Femur (tissue), 1 donor: ENCODE data around the gene PREPL.
"Not testable (repeated sequence)": the region's sequence is repeated elsewhere in the genome, so short reads cannot be mapped to it uniquely, and the experiment has no call there.

Experiments used
- DNase-seq: peaks from one replicate; pipeline ENCODE4 v3.0.0-alpha.2; 2017

PREPL gene

GRCh38 chr2:44347526-44347925, 13.8 kb downstream of the PREPL start:
- DNase-seq: no peak

- DNase-seq: no peak
These were observed 18.4 kb downstream of the PREPL start for GRCh38 chr2:44342854-44343253.

DNA sequence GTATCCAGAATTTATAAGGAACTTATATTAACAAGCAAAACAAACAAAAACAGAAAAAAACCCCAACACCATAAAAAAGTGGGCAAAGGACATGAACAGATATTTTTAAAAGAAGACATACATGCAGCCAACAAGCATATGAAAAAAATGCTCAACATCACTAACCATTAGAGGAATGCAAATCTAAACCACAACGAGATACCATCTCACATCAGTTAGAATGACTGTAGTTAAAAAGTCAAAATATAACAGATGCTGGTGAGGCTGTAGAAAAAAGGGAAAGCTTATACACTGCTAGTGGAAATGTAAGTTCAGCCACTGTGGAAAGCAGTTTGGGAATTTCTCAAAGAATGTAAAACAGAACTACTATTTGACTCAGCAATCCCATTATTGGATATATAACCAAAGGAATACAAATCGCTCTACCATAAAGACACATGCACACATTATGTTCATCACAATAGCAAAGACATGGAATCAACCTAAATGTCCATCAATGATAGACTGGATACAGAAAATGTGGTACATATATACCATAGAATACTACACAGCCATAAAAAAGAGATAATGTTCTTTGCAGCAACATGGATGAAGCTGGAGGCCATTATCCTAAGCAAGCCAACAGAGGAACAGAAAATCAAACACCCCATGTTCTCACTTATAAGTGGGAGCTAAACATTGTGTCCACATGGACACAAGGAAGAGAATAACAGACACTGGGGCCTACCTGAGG, 25.3 kb downstream of the PREPL start:
- no peak for DNase-seq

GRCh38 chr2:44333994-44334393, 27.3 kb downstream of the PREPL start:
- DNase-seq: no peak

DNA sequence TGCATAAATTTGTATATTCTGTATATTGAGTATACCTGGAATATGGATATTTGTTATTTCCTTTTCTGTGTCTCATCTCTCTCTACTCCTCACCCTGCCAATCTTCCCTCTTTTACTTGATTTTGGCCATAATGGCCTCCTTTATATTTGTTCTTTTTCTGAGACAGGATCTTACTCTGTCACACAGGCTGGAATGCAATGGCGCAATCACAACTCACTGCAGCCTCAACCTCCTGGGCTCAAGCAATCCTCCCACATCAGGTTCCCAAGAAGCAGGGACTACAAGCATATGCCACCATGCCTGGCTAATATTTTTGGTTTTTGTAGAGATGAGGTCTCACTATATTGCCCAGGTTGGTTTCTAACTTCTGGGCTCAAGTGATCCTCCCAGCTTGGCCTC, 30.5 kb downstream of the PREPL start:
- no peak for DNase-seq

DNA sequence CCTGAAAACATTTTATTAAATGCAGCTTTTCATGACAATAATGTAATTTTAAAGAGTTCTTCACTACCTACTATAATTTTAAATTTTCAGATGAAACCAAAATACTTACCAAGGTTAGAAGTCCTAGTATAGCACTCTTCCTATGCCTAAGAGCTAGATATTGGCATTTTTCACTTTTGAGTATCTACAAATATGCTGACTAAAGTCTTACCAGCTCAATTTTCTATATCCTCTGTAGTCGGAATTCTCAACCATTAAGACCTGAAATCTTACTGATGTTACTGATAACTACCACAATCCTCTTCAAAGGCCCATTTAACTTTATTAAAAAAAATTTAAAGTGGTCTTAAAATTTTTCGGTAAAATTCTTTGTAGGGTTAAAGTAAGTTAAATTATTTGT, 32.0 kb downstream of the PREPL start:
- no peak for DNase-seq

GRCh38 chr2:44328750-44329149, 32.5 kb downstream of the PREPL start:
- DNase-seq: no peak

- no peak for DNase-seq
These were observed 34.6 kb downstream of the PREPL start for GRCh38 chr2:44326548-44327264.

GRCh38 chr2:44325897-44326296, 35.4 kb downstream of the PREPL start:
- DNase-seq: no peak

GRCh38 chr2:44324971-44325426, 36.3 kb downstream of the PREPL start:
- no peak for DNase-seq

DNA sequence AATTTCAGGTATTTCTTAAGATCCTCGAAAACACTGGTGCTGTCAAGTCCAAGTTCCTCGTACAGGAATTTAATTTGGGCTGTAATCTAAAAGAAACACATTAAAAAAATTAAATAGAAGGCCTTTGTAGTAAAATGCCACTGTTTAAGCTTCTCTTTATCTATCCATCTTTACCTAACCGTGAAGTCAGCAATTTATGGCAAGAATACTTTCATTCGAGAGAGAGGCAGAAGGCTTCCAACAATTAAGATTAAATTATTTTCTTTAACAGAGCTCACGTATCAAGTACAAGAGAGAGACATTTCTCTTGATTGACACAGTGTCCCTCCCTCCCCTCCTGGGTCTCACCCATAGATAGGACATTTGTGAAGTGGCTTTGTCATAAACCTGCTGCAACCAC, 39.9 kb downstream of the PREPL start:
- no peak for DNase-seq

DNA sequence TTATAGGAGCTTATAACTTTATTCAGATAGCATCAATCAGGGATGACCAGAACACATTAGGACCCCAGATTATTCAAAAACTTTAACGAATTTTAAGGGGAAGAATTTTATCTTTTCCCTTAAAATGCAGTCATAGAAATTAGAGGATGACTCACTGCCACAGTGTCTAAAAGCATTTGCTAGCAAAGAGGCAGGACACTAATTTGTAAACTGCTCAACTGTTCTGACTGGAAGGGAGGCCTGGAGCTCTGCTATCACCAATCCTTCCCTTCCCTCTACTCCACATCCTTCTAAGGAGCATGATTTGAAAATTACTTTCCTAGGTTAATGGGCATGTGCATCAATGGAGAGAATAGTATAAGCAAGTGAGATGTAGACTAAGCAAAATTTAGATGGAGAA, 40.5 kb downstream of the PREPL start:
- no peak for DNase-seq

GRCh38 chr2:44315945-44316344, 45.3 kb downstream of the PREPL start:
- no peak for DNase-seq

- no peak for DNase-seq
These were observed 46.9 kb downstream of the PREPL start for GRCh38 chr2:44314362-44314761.

DNA sequence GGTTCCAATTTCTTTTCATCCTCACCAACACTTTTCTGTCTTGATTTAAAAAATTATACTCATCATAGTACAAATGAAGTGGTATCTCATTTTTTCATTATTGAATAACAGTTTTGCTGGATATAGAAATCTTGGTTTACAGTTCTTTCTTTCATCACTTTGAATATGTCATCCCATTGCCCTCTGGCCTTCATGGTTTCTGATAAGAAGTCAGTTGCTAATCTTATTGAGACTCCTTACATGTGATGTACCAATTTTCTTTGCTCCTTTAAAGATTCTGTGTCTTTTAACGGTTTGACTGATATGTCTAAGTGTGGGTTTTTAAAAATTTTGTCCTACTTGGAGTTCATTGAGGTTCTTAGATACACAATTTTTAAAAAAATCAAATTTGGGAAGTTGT, 51.0 kb downstream of the PREPL start:
- DNase-seq: no peak

DNA sequence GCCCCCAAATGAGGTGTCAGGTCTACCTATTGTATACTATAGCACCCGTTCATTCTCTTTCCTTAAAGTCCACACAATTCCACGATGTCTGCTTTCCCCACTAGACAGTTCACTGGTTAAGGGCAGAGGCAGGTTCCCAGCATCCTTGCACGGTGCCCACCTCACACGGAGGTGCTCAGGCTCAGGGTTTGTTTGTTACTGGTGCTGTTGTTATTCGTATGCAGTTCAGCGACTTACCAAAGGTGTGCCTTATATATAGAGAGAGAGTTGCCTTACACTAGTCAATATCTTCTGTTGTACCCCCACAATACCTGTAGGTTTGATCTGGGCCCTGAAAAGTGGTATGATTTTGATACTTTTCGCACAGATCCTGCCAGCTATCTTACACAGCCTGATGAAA, 55.4 kb downstream of the PREPL start:
- DNase-seq: no peak

GRCh38 chr2:44304258-44304657, 57.0 kb downstream of the PREPL start:
- no peak for DNase-seq

- DNase-seq: not testable (repeated sequence)
These were observed 57.5 kb downstream of the PREPL start for GRCh38 chr2:44303766-44304165.

DNA sequence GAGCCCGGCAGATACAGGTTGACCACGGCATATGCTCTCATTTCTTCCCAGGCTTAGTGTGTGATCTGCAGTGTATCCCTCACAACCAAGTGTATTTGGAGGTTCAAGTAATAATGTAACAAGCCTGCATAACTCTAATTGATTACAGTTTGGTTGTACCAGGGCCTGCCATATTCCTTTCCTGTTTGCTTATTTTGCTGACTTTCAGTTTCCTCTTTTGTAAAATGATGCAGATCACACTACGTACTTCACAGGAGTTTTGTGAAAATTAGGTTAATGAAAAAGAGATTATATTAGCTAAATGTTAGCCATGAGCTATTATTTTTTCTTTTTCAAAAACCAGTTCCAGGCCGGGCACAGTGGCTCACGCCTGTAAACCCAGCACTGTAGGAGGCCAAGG, 60.2 kb downstream of the PREPL start:
- no peak for DNase-seq

GRCh38 chr2:44299635-44300034, 61.7 kb downstream of the PREPL start:
- no peak for DNase-seq

DNA sequence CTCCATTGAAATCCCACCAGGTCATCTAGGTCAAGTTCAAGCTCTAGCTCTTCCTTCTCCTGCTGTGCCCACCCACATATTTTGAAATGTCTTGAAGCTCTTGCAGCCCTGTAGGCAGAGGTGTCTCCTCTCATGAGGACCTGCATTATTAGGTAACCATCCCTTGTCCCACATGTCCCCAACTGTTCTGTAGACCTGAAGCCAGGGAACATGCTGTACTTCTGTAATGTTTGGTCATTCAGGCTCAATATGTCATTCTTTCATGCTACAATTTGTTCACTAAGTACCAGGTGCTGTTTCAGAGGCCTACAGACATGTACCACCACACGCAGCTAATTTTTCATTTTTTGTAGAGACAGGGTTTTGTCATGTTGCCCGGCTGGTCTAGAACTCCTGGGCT, 63.9 kb downstream of the PREPL start:
- DNase-seq: no peak

- no peak for DNase-seq
These were observed 64.6 kb downstream of the PREPL start for GRCh38 chr2:44296653-44297052.

DNA sequence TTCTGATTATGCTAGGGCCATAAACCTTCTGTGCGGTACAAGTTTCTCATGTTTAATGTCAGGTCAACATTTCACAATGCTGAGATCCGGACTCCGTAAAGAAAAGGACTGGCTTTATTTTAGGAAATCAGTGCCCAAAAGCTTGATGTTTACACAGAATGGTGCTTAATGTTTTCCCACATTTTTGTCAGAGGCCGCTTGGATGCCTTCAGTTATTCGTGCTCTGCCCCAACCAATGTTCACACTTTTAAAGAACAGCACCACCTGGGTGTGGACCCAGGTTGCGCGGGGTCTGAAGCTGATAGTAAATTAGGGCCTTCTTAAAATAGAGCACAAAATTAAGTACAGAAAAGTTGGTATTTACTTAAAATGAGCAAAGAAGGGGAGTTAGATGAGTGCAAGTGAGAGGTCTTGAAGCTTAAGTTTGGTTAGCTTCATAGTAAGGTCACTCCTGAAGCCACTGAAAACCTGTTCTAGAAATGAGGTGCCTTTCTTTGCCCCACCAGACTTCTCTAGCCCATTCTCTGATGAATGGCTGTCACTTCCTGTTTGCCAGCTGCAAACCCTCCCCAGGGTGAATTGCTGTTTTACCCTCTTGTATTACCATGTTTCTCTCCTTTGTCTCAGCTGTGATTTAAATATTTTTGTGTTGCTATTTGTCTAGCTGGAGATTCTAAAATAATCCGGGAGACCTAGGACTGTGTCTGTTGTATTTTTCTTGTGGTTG, 65.5 kb downstream of the PREPL start:
- no peak for DNase-seq

GRCh38 chr2:44295113-44295512, 66.2 kb downstream of the PREPL start:
- DNase-seq: no peak
